ENCODE results near the gene FAM111B.

- TF ChIP-seq CTCF (IDR thresholded peaks at IDR 0.05) (no peak), REST (IDR thresholded peaks at IDR 0.05; ENCODE audit: insufficient read depth in 1 of 2, low read depth in 2 of 2, low read length in 1 of 2) (no peak), POLR2AphosphoS5 (IDR thresholded peaks at IDR 0.05; ENCODE audit: low read depth, low read length) (no peak), TCF7L2 (IDR thresholded peaks at IDR 0.05; ENCODE audit: low read depth, low read length) (no peak), SIN3A (IDR thresholded peaks at IDR 0.05; ENCODE audit: borderline replicate concordance, insufficient read depth, low read depth, low read length) (no peak)
These were observed 8.5 kb downstream of the FAM111B start for GRCh38 chr11:59115553-59115952.

Data from Panc1 (cell line).